ENCODE results near the gene ARF5.

DNA sequence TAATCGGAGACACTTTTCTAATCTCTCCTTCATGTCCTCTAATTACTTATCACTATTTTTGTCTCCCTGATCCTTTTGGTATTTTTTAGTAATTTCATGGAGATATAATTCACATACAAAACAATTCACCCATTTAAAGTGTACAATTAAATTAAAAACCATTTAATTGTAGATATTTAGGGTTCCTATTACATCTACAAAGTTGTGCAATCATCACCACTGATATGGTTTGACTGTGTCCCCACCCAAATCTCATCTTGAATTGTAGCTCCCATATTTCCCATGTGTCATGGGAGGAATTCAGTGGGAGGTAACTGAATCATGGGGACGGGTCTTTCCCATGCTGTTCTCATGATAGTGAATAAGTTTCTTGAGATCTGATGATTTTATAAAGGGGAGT, 31.8 kb upstream of the ARF5 start:
- TF ChIP-seq, protein P1, sequence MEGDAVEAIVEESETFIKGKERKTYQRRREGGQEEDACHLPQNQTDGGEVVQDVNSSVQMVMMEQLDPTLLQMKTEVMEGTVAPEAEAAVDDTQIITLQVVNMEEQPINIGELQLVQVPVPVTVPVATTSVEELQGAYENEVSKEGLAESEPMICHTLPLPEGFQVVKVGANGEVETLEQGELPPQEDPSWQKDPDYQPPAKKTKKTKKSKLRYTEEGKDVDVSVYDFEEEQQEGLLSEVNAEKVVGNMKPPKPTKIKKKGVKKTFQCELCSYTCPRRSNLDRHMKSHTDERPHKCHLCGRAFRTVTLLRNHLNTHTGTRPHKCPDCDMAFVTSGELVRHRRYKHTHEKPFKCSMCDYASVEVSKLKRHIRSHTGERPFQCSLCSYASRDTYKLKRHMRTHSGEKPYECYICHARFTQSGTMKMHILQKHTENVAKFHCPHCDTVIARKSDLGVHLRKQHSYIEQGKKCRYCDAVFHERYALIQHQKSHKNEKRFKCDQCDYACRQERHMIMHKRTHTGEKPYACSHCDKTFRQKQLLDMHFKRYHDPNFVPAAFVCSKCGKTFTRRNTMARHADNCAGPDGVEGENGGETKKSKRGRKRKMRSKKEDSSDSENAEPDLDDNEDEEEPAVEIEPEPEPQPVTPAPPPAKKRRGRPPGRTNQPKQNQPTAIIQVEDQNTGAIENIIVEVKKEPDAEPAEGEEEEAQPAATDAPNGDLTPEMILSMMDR (IDR thresholded peaks at IDR 0.05) = no peak
- TF ChIP-seq POLR2A (IDR thresholded peaks at IDR 0.05) = no peak
